ENCODE measurements around the gene CRABP2.

Gene CRABP2

GRCh38 chr1:156691191-156691590, 14.2 kb downstream of the CRABP2 start:
- Histone ChIP-seq H3K4me1 (ENCODE audit: control insufficient read depth in 1 of 2, insufficient read depth in 2 of 2, low read length in 2 of 2) (peaks cover 30 to 39% of the 10 kb centered on the region in 2 donors), H3K9ac (ENCODE audit: low read depth in 1 of 2, low read length in 2 of 2) (no peak overlapping the region), H3K27ac (ENCODE audit: low read depth, low read length) (no peak overlapping the region), H3K36me3 (ENCODE audit: control insufficient read depth in 1 of 2, insufficient read depth in 2 of 2, low read length in 2 of 2) (no peaks in the 10 kb centered on the region), H3K9me3 (ENCODE audit: control insufficient read depth in 1 of 2, low read length in 2 of 2) (no peaks in the 10 kb centered on the region), H3K27me3 (ENCODE audit: control insufficient read depth in 1 of 2, insufficient read depth in 2 of 2, low read length in 2 of 2) (peaks cover 16 to 38% of the 10 kb centered on the region in 2 donors), H3K4me3 (ENCODE audit: low read depth in 1 of 2, low read length in 2 of 2) (no peak overlapping the region)

- no peak overlapping the region for H3K9ac ChIP-seq (ENCODE audit: low read depth in 1 of 2, low read length in 2 of 2)
- H3K4me3 ChIP-seq (ENCODE audit: low read depth in 1 of 2, low read length in 2 of 2): no peak overlapping the region
- no peaks in the 10 kb centered on the region for H3K36me3 ChIP-seq (ENCODE audit: control insufficient read depth in 1 of 2, insufficient read depth in 2 of 2, low read length in 2 of 2)
- peaks cover 30 to 39% of the 10 kb centered on the region in 2 donors for H3K4me1 ChIP-seq (ENCODE audit: control insufficient read depth in 1 of 2, insufficient read depth in 2 of 2, low read length in 2 of 2)
- no peak overlapping the region for H3K27ac ChIP-seq (ENCODE audit: low read depth, low read length)
- no peaks in the 10 kb centered on the region for H3K9me3 ChIP-seq (ENCODE audit: control insufficient read depth in 1 of 2, low read length in 2 of 2)
- H3K27me3 ChIP-seq (ENCODE audit: control insufficient read depth in 1 of 2, insufficient read depth in 2 of 2, low read length in 2 of 2): peaks cover 16 to 38% of the 10 kb centered on the region in 2 donors
Measured at GRCh38 chr1:156690675-156691036, 14.7 kb downstream of the CRABP2 start.

- no peak overlapping the region for H3K27ac ChIP-seq (ENCODE audit: low read depth, low read length)
- no peak overlapping the region for H3K9ac ChIP-seq (ENCODE audit: low read depth in 1 of 2, low read length in 2 of 2)
- no peaks in the 10 kb centered on the region for H3K9me3 ChIP-seq (ENCODE audit: control insufficient read depth in 1 of 2, low read length in 2 of 2)
- no peaks in the 10 kb centered on the region for H3K36me3 ChIP-seq (ENCODE audit: control insufficient read depth in 1 of 2, insufficient read depth in 2 of 2, low read length in 2 of 2)
- H3K4me1 ChIP-seq (ENCODE audit: control insufficient read depth in 1 of 2, insufficient read depth in 2 of 2, low read length in 2 of 2): peaks cover 30 to 39% of the 10 kb centered on the region in 2 donors
- no peak overlapping the region for H3K4me3 ChIP-seq (ENCODE audit: low read depth in 1 of 2, low read length in 2 of 2)
- peaks cover 16 to 38% of the 10 kb centered on the region in 2 donors for H3K27me3 ChIP-seq (ENCODE audit: control insufficient read depth in 1 of 2, insufficient read depth in 2 of 2, low read length in 2 of 2)
Measured at GRCh38 chr1:156689953-156690674, 15.3 kb downstream of the CRABP2 start.

- Histone ChIP-seq H3K4me1 (ENCODE audit: control insufficient read depth in 1 of 2, insufficient read depth in 2 of 2, low read length in 2 of 2) (peaks cover 27 to 36% of the 10 kb centered on the region in 2 donors), H3K9ac (ENCODE audit: low read depth in 1 of 2, low read length in 2 of 2) (no peak overlapping the region), H3K4me3 (ENCODE audit: low read depth in 1 of 2, low read length in 2 of 2) (peak overlapping the region in 1 of 2 donors; percentile 40), H3K9me3 (ENCODE audit: control insufficient read depth in 1 of 2, low read length in 2 of 2) (no peaks in the 10 kb centered on the region), H3K36me3 (ENCODE audit: control insufficient read depth in 1 of 2, insufficient read depth in 2 of 2, low read length in 2 of 2) (no peaks in the 10 kb centered on the region), H3K27me3 (ENCODE audit: control insufficient read depth in 1 of 2, insufficient read depth in 2 of 2, low read length in 2 of 2) (peaks cover 16 to 42% of the 10 kb centered on the region in 2 donors), H3K27ac (ENCODE audit: low read depth, low read length) (no peak overlapping the region)
Measured at GRCh38 chr1:156689035-156689952, 16.1 kb downstream of the CRABP2 start.

GRCh38 chr1:156684227-156684782, 21.1 kb downstream of the CRABP2 start:
- Histone ChIP-seq H3K36me3 (ENCODE audit: control insufficient read depth in 1 of 2, insufficient read depth in 2 of 2, low read length in 2 of 2) (no peaks in the 10 kb centered on the region), H3K27ac (ENCODE audit: low read depth, low read length) (no peak overlapping the region), H3K9ac (ENCODE audit: low read depth in 1 of 2, low read length in 2 of 2) (no peak overlapping the region), H3K9me3 (ENCODE audit: control insufficient read depth in 1 of 2, low read length in 2 of 2) (no peaks in the 10 kb centered on the region), H3K4me3 (ENCODE audit: low read depth in 1 of 2, low read length in 2 of 2) (no peak overlapping the region), H3K27me3 (ENCODE audit: control insufficient read depth in 1 of 2, insufficient read depth in 2 of 2, low read length in 2 of 2) (peaks cover 21 to 41% of the 10 kb centered on the region in 2 donors), H3K4me1 (ENCODE audit: control insufficient read depth in 1 of 2, insufficient read depth in 2 of 2, low read length in 2 of 2) (peaks cover 2 to 3% of the 10 kb centered on the region in 2 donors)

DNA sequence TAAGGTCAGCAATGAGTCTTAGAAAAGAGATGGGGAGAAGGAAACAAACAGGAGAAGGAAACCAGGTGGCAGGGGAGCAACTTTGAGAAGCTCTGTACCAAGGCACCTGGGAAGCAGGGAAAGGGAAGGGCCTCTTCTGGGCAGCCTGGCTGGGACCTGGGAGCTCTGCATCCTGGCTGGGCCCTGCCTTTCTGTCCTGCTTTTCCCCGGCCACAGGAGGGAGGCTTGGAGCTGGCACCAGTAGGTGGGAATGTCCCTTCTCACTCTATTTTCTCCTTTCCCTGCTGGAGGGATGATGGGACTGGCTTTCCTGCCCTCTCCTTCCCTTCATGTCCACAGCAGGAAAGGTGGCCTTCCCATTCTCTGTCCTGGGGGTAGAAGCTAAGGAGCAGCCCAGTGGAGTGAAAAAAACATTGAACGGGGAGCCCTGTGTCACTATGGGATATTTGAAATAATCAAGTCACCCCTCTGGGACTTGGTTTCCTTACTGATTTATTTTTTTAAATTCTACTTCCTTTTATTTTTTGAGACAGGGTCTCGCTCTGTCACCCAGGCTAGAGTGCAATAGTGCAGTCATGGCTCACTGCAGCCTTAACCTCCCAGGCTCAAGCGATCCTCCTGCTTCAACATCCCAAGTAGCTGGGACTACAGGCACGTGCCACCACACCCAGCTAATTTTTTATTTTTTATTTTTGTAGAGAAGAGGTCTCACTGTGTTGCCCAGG, 23.1 kb downstream of the CRABP2 start:
- H3K9ac ChIP-seq (ENCODE audit: low read depth in 1 of 2, low read length in 2 of 2): no peak overlapping the region
- no peak overlapping the region for H3K4me3 ChIP-seq (ENCODE audit: low read depth in 1 of 2, low read length in 2 of 2)
- peaks cover 37 to 51% of the 10 kb centered on the region in 2 donors for H3K27me3 ChIP-seq (ENCODE audit: control insufficient read depth in 1 of 2, insufficient read depth in 2 of 2, low read length in 2 of 2)
- H3K36me3 ChIP-seq (ENCODE audit: control insufficient read depth in 1 of 2, insufficient read depth in 2 of 2, low read length in 2 of 2): no peaks in the 10 kb centered on the region
- peaks cover 3 to 10% of the 10 kb centered on the region in 2 donors for H3K4me1 ChIP-seq (ENCODE audit: control insufficient read depth in 1 of 2, insufficient read depth in 2 of 2, low read length in 2 of 2)
- no peaks in the 10 kb centered on the region for H3K9me3 ChIP-seq (ENCODE audit: control insufficient read depth in 1 of 2, low read length in 2 of 2)
- no peak overlapping the region for H3K27ac ChIP-seq (ENCODE audit: low read depth, low read length)

DNA sequence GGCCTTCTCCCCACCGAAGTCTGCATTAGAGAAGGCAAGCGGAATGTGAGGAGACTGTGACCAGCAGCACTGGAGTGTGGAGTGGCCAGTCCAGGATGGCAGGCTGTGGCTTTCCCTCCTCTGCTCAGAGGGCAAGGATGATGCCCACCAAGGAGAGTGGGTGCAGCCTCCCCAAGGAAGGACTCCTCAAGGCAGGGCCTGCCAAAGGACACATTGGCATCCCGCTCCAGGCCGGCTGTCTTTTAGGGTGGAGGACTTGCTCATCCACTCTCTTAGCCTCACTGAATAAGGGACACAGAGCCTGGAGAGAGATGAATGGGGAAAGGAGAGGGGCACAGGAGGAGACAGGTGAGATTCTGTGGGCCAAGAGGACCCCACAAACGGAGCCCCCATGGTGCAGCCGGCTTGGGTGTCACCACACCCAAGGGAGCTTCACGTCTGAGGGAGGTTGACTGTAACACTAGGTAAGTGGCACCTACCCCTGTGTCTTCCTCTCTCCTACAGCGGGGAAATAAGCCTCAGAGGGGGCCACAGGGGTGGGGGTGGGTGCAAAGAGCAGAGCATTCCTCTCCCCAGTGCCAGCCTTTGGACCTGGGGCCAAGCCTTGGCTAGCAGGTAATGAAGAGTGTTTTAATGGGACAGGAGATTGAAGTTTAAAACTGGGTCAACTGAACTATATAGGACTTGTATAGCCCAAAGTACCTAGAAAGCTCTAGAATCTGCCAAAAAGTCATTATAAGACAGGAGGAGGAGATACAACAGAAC, 24.0 kb downstream of the CRABP2 start:
- Histone ChIP-seq H3K36me3 (ENCODE audit: control insufficient read depth in 1 of 2, insufficient read depth in 2 of 2, low read length in 2 of 2) (no peaks in the 10 kb centered on the region), H3K9me3 (ENCODE audit: control insufficient read depth in 1 of 2, low read length in 2 of 2) (no peaks in the 10 kb centered on the region), H3K4me3 (ENCODE audit: low read depth in 1 of 2, low read length in 2 of 2) (no peak overlapping the region), H3K9ac (ENCODE audit: low read depth in 1 of 2, low read length in 2 of 2) (no peak overlapping the region), H3K27me3 (ENCODE audit: control insufficient read depth in 1 of 2, insufficient read depth in 2 of 2, low read length in 2 of 2) (peaks cover 42 to 60% of the 10 kb centered on the region in 2 donors), H3K27ac (ENCODE audit: low read depth, low read length) (no peak overlapping the region), H3K4me1 (ENCODE audit: control insufficient read depth in 1 of 2, insufficient read depth in 2 of 2, low read length in 2 of 2) (peaks cover 4 to 15% of the 10 kb centered on the region in 2 donors)

- Histone ChIP-seq H3K27me3 (ENCODE audit: control insufficient read depth in 1 of 2, insufficient read depth in 2 of 2, low read length in 2 of 2) (peaks cover 50 to 72% of the 10 kb centered on the region in 2 donors), H3K4me3 (ENCODE audit: low read depth in 1 of 2, low read length in 2 of 2) (no peak overlapping the region), H3K27ac (ENCODE audit: low read depth, low read length) (no peak overlapping the region), H3K4me1 (ENCODE audit: control insufficient read depth in 1 of 2, insufficient read depth in 2 of 2, low read length in 2 of 2) (peaks cover 4 to 18% of the 10 kb centered on the region in 2 donors), H3K9me3 (ENCODE audit: control insufficient read depth in 1 of 2, low read length in 2 of 2) (no peaks in the 10 kb centered on the region), H3K36me3 (ENCODE audit: control insufficient read depth in 1 of 2, insufficient read depth in 2 of 2, low read length in 2 of 2) (no peaks in the 10 kb centered on the region), H3K9ac (ENCODE audit: low read depth in 1 of 2, low read length in 2 of 2) (no peak overlapping the region)
Measured at GRCh38 chr1:156680056-156680455, 25.3 kb downstream of the CRABP2 start.

All from duodenal mucosa (tissue), 2 donors.